ENCODE measurements around the gene MARVELD2.
"Not testable (repeated sequence)": the region's sequence is repeated elsewhere in the genome, so short reads cannot be mapped to it uniquely, and the experiment has no call there.

DNA sequence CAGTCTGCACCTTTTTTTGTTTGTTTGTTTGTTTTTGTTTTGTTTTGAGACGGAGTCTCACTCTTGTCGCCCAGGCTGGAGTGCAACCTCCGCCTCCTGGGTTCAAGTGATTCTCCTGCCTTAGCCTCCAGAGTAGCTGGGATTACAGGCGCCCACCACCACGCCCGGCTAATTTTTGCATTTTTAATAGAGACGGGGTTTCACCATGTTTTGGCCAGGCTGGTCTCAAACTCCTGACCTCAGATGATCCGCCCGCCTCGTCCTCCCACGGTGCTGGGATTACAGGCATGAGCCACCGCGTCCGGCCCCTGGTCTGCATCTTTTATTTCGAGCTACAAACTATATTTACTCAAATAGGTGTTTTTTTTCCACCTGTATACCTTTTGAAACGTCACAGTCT, 44.6 kb upstream of the MARVELD2 start:
- TF ChIP-seq, protein P1, sequence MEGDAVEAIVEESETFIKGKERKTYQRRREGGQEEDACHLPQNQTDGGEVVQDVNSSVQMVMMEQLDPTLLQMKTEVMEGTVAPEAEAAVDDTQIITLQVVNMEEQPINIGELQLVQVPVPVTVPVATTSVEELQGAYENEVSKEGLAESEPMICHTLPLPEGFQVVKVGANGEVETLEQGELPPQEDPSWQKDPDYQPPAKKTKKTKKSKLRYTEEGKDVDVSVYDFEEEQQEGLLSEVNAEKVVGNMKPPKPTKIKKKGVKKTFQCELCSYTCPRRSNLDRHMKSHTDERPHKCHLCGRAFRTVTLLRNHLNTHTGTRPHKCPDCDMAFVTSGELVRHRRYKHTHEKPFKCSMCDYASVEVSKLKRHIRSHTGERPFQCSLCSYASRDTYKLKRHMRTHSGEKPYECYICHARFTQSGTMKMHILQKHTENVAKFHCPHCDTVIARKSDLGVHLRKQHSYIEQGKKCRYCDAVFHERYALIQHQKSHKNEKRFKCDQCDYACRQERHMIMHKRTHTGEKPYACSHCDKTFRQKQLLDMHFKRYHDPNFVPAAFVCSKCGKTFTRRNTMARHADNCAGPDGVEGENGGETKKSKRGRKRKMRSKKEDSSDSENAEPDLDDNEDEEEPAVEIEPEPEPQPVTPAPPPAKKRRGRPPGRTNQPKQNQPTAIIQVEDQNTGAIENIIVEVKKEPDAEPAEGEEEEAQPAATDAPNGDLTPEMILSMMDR (conservative IDR thresholded peaks at IDR 0.05; ENCODE audit: low read depth, low read length), result not testable (repeated sequence)
- not testable (repeated sequence) for TF ChIP-seq EZH2 (IDR thresholded peaks at IDR 0.05; ENCODE audit: borderline replicate concordance, low read depth, low read length, poor library complexity, severe bottlenecking)
